MM.1S (cell line): ENCODE results near the gene KRTAP19-4.
"Not testable (repeated sequence)": the region's sequence is repeated elsewhere in the genome, so short reads cannot be mapped to it uniquely, and the experiment has no call there.

ENCODE experiments used
- DNase-seq: peaks from one replicate; pipeline ENCODE4 v3.0.0-alpha.2; 2015
- H2AFZ ChIP-seq: fragments of 300-600 bp; sonication (generic); 2 replicates; pipeline ENCODE4 v1.6.0; 2016; ENCODE audit warnings: antibody characterized with exemption, low read length
- H3F3A ChIP-seq: fragments of 300-600 bp; sonication (generic); 2 replicates; pipeline ENCODE4 v1.6.1; 2016; ENCODE audit warnings: mild to moderate bottlenecking, antibody characterized with exemption, low read length, moderate library complexity, mixed read lengths; ENCODE audit not compliant: insufficient read depth
- H3K27ac ChIP-seq: fragments of 300-600 bp; sonication (generic); 2 replicates; pipeline ENCODE4 v1.5.1; 2016; ENCODE audit warnings: mild to moderate bottlenecking, low read length
- H3K27me3 ChIP-seq: fragments of 300-600 bp; sonication (generic); replicated peaks from 2 replicates; pipeline ENCODE4 v1.6.0; 2016; ENCODE audit warnings: low read length; ENCODE audit not compliant: insufficient read depth
- H3K36me3 ChIP-seq: fragments of 300-600 bp; sonication (generic); replicated peaks from 2 replicates; pipeline ENCODE4 v1.6.1; 2016; ENCODE audit warnings: mild to moderate bottlenecking, low read length, mixed read lengths; ENCODE audit not compliant: insufficient read depth
- H3K4me1 ChIP-seq: fragments of 300-600 bp; sonication (generic); 2 replicates; pipeline ENCODE4 v1.6.1; 2016; ENCODE audit warnings: low read length, mixed read lengths
- H3K4me2 ChIP-seq: fragments of 300-600 bp; sonication (generic); 2 replicates; pipeline ENCODE4 v1.6.0; 2016; ENCODE audit warnings: low read depth, low read length
- H3K4me3 ChIP-seq: fragments of 300-600 bp; sonication (generic); 2 replicates; pipeline ENCODE4 v1.5.1; 2016; ENCODE audit warnings: low read length, mixed read lengths
- H3K79me2 ChIP-seq: fragments of 300-600 bp; sonication (generic); 2 replicates; pipeline ENCODE4 v1.6.1; 2016; ENCODE audit warnings: mixed run types, low read length, mixed read lengths
- H3K9ac ChIP-seq: fragments of 300-600 bp; sonication (generic); 2 replicates; pipeline ENCODE4 v1.6.1; 2016; ENCODE audit warnings: low read length, mixed read lengths
- H3K9me2 ChIP-seq: fragments of 300-600 bp; sonication (generic); replicated peaks from 2 replicates; pipeline ENCODE4 v1.6.1; 2016; ENCODE audit warnings: mild to moderate bottlenecking, low read length, mixed read lengths; ENCODE audit not compliant: insufficient read depth
- H3K9me3 ChIP-seq: fragments of 300-600 bp; sonication (generic); replicated peaks from 2 replicates; pipeline ENCODE4 v1.6.1; 2016; ENCODE audit warnings: mild to moderate bottlenecking, low read length, mixed read lengths; ENCODE audit not compliant: insufficient read depth
- H4K20me1 ChIP-seq: fragments of 300-600 bp; sonication (generic); 2 replicates; pipeline ENCODE4 v1.6.1; 2016; ENCODE audit warnings: mild to moderate bottlenecking, low read length, moderate library complexity, mixed read lengths; ENCODE audit not compliant: insufficient read depth
- CTCF ChIP-seq: fragments of 300-600 bp; sonication (generic); IDR thresholded peaks from 2 replicates; pipeline ENCODE4 v1.5.1; 2016; ENCODE audit warnings: antibody characterized with exemption, low read length, mixed read lengths
- EZH2 ChIP-seq: fragments of 300-600 bp; sonication (generic); optimal IDR thresholded peaks from 2 replicates; pipeline ENCODE3; 2017; ENCODE audit warnings: low read depth, mild to moderate bottlenecking, antibody characterized with exemption, low read length, mixed read lengths
- EZH2phosphoT487 ChIP-seq: fragments of 300-600 bp; sonication (generic); IDR thresholded peaks from 2 replicates; pipeline ENCODE4 v1.6.1; 2018; ENCODE audit warnings: antibody characterized with exemption, low read length

Gene KRTAP19-4

GRCh38 chr21:30505621-30506205, 8.7 kb upstream of the KRTAP19-4 start:
- H3K4me1 ChIP-seq, H3K9ac ChIP-seq, H3K27me3 ChIP-seq, H3K79me2 ChIP-seq, H2AFZ ChIP-seq, H3K4me2 ChIP-seq, H3K36me3 ChIP-seq, H4K20me1 ChIP-seq, H3K9me3 ChIP-seq, H3K4me3 ChIP-seq, H3K9me2 ChIP-seq, H3F3A ChIP-seq, H3K27ac ChIP-seq: not testable (repeated sequence)
- peak; percentile 40 for DNase-seq
- peak; percentile 64 for TF ChIP-seq CTCF

GRCh38 chr21:30502041-30502440, 5.1 kb upstream of the KRTAP19-4 start, which contains the start of gene KRTAP19-5:
Gene KRTAP19-5 (minus strand): TSS chr21:30502141. CDS start chr21:30502090, 51 bp downstream.
- Histone ChIP-seq H3K9me2 (no peaks in the 10 kb centered on the region), H4K20me1 (no peaks in the 10 kb centered on the region), H3K4me2 (no peak within 1 kb of the TSS), H3K4me3 (no peak within 1 kb of the TSS), H3K4me1 (no peaks in the 10 kb centered on the region), H3K9me3 (no peaks in the 10 kb centered on the region), H3K79me2 (no peaks in the 10 kb centered on the region), H2AFZ (no peak within 1 kb of the TSS), H3F3A (no peaks in the 10 kb centered on the region), H3K27me3 (no peaks in the 10 kb centered on the region), H3K27ac (no peak within 1 kb of the TSS), H3K36me3 (no peaks in the 10 kb centered on the region), H3K9ac (no peak within 1 kb of the TSS)
- TF ChIP-seq EZH2phosphoT487 (no peak), EZH2 (no peak), CTCF (no peak)
- no peak for DNase-seq

DNA sequence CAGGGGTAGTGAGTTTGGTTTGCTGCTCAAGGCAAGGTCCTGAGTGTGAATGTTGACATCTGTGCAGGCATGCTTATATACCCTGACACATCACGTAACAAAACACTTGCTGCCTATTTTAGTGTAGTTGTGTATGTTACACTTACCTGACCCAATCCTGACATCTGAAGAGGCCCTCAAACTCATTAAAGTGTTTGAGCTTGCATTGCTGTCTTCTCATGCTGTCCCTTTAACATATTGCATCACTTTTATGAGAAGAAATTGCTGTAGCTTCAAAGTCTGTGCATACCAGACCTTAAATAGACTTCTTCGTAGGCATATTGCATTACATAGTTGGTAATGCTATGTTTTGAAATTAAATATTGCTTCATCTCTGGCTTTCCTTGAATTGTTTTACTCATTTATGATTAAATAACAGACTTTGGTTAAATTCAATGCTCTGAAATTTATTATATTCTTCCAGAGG, 5.0 kb downstream of the KRTAP19-4 start, which contains the start of gene KRTAP19-3:
KRTAP19-3 (minus strand) TSS at position 51 of the 466 bp plus-strand sequence. CDS start 56 bp downstream, outside the sequence.
- no peaks in the 10 kb centered on the region for H3K79me2 ChIP-seq

More for the DNA sequence above, 5.0 kb downstream of the KRTAP19-4 start, which contains the start of gene KRTAP19-3:
- Histone ChIP-seq H3K27ac (no peak within 1 kb of the TSS), H3K4me2 (no peak within 1 kb of the TSS), H3K9ac (no peak within 1 kb of the TSS), H3F3A (no peaks in the 10 kb centered on the region), H3K9me2 (no peaks in the 10 kb centered on the region), H3K4me1 (no peaks in the 10 kb centered on the region), H3K36me3 (no peaks in the 10 kb centered on the region), H4K20me1 (no peaks in the 10 kb centered on the region), H3K27me3 (no peaks in the 10 kb centered on the region), H3K4me3 (no peak within 1 kb of the TSS), H3K9me3 (no peaks in the 10 kb centered on the region), H2AFZ (no peak within 1 kb of the TSS)
- no peak for DNase-seq
- TF ChIP-seq EZH2: no peak
- TF ChIP-seq EZH2phosphoT487: no peak
- no peak for TF ChIP-seq CTCF
